SH-SY5Y (cell line): Measurements from ENCODE around the gene GJB6.

ENCODE experiments used
- GATA2 ChIP-seq: IDR thresholded peaks from 2 replicates; pipeline ENCODE4 v1.6.1; 2011; ENCODE audit warnings: mild to moderate bottlenecking, low read depth, low read length
- GATA3 ChIP-seq: IDR thresholded peaks from 2 replicates; pipeline ENCODE4 v1.6.1; 2011; ENCODE audit warnings: low read depth, mild to moderate bottlenecking, low read length, moderate library complexity

- TF ChIP-seq GATA3 (no peak), GATA2 (no peak)
Measured at GRCh38 chr13:20191311-20192157, 40.6 kb downstream of the GJB6 start.
